Right renal pelvis (tissue), 4 donors: ENCODE data around the gene BOC. TPM values are rescaled to one million over a fixed set of nuclear protein-coding genes. Genes with fewer than 3 reads are reported as not detected.

Experiments used
- DNase-seq, 4 donors: peaks; one replicate each; pipeline ENCODE4 v3.0.0-alpha.2; 2013; ENCODE audit warnings: low read depth in 4 of 4, low spot score in 3 of 4, missing footprints in 1 of 4
- polyA plus RNA-seq, 4 donors: library from polyadenylated mRNA; unstranded; fragments of 120-200 nt; gene quantifications; one replicate each; pipeline ENCODE4 v1.2.1, GENCODE V29; 2013; ENCODE audit not compliant: insufficient read length in 4 of 4

The BOC gene
- polyA plus RNA-seq, 4 donors, result 21.9 to 33.4 (median 24.5) TPM

GRCh38 chr3:113247068-113247467, 35.7 kb downstream of the BOC start:
- no peak for DNase-seq

GRCh38 chr3:113247675-113248458, 36.5 kb downstream of the BOC start:
- DNase-seq, result no peak

GRCh38 chr3:113249111-113249510, 37.8 kb downstream of the BOC start:
- DNase-seq, result no peak

- DNase-seq, result no peak
These were observed 38.2 kb downstream of the BOC start for GRCh38 chr3:113249601-113250000.

DNA sequence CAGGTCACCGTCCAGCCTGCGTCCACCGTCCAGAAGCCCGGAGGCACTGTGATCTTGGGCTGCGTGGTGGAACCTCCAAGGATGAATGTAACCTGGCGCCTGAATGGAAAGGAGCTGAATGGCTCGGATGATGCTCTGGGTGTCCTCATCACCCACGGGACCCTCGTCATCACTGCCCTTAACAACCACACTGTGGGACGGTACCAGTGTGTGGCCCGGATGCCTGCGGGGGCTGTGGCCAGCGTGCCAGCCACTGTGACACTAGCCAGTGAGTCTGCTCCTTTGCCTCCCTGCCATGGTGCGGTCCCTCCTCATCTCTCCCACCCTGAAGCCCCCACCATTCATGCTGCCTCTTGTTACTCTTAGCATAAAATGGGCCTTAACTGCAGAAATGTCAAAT, 39.2 kb downstream of the BOC start:
- no peak for DNase-seq

GRCh38 chr3:113251817-113252216, 40.5 kb downstream of the BOC start:
- DNase-seq, result no peak

DNA sequence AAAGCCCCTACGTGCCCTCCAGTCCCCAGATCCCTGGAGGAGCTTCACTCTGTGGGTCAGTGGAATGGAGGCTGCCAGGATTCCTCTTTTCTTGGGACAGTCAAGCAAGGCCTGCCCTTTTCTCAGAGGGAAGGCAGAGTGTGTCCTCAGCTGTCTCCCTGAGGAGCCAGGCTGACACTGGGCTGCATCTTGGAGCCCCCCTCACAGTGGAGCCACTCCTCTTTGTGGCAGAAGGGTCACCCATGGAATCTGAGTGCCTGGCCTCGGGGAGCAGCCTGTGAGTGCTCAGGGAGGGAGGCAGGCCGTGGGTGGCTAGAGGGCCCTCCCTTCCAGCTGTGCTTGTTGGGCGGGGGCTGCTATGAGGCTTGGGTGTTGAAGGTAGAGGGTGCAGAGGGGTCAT, 41.2 kb downstream of the BOC start:
- DNase-seq, result no peak

DNA sequence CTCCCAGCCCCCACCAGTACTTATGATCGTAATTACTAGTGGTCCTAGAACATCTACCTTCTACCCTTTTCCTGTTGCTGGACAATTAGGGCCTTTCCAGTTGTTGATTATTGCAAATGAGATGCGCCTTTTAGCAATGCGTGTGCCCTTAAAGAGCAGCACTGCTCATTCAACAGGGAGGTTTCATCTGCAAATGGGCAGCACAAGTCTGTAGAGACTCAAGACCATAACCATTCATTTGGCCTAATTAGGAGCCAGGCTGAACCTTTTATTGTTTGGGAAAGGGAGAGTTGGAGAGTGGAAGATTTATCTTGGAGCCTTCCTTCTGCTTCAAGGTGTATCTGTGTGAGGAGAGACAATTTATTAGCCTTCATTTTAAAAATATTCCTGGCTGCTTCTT, 42.3 kb downstream of the BOC start:
- DNase-seq, result no peak

- no peak for DNase-seq
These were observed 43.0 kb downstream of the BOC start for GRCh38 chr3:113254171-113254947.

DNA sequence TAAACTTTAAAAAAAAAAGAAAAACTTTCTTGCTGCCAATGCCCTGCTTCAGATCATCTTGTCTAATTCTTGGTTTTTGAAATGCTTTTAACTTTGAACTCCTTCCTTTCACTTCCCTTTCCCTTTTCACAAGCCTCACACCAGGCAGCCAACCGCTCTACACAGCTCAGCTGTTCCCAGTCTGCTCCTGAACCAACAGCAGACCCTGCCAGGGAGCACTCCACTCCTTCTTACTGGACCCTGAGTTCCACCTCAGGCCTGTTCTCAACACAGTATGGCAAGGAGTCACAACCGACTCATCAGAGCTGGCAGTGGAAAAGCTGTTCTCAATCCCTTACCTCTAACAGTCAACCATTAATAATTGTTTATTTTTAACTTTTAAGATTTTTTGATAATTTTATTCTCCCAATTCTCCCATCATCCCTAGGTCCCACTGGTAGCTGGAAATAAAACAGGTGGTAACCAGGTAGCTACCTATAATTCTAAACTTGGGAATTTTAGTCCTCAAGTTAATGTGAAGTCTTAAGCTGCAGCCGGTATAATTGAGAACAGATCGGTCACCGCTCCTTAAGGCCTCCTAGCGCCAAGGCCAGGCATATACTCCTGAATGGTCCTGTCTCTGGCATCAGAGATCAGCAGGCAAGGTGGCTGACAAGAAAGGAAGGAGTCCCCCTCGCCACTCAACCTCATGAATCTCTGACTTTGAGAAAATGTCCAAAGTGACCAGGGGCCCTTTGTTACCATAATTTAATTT, 43.9 kb downstream of the BOC start:
- no peak for DNase-seq

DNA sequence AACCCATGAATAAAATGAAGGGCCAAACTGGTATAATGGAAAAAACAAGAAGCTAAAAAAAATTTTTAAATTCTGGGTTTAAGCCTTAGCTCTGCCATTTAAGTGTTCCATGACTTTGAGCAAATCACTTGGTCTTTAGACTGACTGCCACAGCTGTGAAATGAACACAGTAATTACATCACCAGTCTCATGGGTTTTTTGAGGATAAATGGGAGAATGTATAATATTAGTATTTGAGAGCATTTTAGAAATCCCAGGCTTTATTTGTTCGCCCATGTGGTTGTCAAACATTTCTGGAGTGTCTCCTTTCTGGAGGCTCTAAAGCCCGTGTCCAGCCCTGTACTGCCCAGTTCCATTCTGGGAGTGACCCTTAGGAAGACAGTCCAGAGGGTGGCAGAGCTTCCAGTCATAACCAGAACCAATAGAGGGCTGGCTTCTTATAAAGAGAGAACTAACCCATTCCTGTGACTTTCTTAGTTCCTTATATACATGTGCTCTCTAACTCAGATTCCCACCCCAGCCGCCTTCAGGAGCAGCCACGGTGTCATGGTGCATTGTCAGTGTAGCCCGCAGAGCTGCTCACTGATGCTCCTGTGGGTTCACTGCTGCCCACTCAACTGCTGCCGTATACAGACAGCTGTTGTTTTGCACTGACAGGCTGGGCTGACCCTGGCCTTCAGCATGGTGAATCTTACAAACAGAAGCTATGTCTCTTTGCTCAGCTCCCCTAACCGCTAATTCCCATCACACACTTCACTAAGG, 44.7 kb downstream of the BOC start:
- no peak for DNase-seq

DNA sequence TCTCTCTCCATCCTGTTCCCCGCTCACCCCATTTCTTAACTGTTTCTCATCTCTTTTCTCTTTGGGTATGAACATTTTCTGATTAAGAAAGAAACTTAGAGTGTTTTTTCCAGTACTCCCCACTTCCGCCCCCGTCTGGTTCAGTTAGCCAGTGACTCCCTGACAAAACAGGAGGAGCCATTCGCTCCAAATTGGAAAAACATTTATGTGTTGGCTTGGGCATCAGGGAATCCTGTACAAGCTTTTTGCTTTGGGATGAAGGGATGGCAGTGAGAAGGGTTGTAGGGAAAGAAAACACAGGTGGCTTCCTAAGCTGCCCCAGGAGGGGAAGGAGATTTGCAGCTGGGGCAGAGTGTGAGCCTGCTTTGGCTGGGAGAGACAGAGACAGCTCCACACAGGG, 47.0 kb downstream of the BOC start:
- no peak for DNase-seq

DNA sequence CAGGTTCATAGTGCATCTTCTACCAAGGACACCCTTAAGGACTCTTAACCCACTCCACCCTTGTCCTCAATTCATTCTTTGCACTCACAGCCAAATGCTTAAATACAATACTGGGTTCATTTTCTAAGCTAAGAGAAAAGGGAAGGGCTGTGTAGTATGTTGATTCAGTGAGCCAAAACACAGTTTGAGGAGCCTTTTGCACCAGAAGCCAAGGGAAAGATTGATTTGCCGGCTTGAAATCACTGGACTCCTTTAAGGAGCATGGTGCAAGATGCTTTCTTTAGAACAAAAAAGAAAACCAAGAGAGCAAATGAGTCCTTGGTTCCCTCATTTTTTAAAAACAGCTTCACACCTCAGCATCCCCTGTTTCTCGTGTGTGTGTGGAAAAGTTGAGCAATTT, 47.8 kb downstream of the BOC start:
- DNase-seq, result no peak

- DNase-seq, result no peak
These were observed 49.8 kb downstream of the BOC start for GRCh38 chr3:113261063-113261625.

GRCh38 chr3:113261626-113262303, 50.4 kb downstream of the BOC start:
- no peak for DNase-seq

DNA sequence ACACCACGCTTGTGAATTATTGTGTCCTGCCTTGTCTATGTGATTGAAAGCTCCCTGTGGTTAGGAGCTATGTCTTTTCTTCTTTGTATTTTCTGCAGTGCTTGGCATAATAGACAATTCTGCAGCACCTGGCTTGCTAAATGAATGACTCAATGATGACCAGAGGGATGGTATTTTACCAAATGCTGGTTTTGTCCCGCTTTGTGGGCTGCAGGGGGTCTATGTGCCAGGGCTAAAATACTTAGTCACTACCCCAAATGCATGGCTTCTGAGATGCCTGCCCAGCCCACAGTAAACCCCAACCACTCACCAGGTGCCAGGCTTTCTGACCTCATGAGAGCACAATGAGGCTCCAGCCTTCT, 50.9 kb downstream of the BOC start:
- DNase-seq, result no peak

- no peak for DNase-seq
These were observed 51.7 kb downstream of the BOC start for GRCh38 chr3:113263020-113263419.

GRCh38 chr3:113263778-113264177, 52.4 kb downstream of the BOC start:
- DNase-seq, result no peak

DNA sequence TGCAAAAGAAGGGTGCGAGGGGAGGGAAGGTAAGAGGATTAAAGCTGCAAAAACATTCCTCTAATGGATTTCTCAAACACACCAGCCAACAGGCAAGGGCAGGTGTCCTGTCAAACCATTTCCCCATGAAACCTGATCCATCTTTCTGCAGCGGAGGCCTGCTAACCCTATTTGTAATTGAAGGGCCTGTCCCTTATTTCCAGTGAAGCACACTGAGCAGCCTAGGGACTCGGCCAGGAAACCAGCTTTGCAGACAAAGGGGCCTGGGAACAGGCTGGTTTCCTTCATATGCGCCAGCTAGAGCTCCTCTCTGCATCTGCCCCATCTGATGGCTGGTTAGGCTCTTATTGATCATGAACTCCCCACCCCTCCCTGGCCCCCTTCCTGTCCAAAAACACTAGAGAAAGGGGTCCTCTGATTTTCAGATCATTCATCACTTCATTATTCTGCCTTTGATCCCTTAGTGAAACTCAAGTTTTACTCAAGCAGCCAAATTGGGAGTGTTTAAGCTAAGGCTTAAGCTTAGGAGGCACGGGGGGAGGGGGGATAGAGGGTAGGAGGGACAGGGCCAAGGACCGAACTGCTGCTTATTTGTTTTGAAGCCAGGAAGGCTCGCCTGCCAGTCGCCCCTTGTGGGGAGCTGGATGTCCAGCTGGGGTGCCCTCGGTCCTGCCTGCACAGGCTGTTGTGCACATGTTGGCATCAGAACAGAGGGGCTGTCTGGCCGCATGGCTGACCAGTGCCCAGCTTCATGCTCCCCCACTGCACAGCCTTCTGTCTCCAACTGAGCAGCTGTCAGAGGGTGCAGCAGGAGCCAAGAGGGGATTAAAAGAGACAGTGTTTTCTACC, 53.1 kb downstream of the BOC start:
- DNase-seq, result no peak
